Loucy (cell line): ENCODE results near the gene EPB41L3.

ENCODE experiments used
- H2AFZ ChIP-seq: fragments of 200-600 bp; sonication (generic); 2 replicates; pipeline ENCODE4 v1.6.0; 2016; ENCODE audit warnings: antibody characterized with exemption, mild to moderate bottlenecking, low read length, moderate library complexity
- H3F3A ChIP-seq: fragments of 200-600 bp; 2 replicates; pipeline ENCODE4 v1.6.0; 2016; ENCODE audit warnings: antibody characterized with exemption, low read depth, mild to moderate bottlenecking
- H3K27me3 ChIP-seq: fragments of 200-600 bp; sonication (generic); 2 replicates; pipeline ENCODE4 v1.6.1; 2014; ENCODE audit warnings: low read length, mild to moderate bottlenecking; ENCODE audit not compliant: insufficient read depth, poor library complexity, severe bottlenecking
- H3K36me3 ChIP-seq: fragments of 200-600 bp; sonication (generic); 2 replicates; pipeline ENCODE4 v1.6.1; 2016; ENCODE audit warnings: low read length; ENCODE audit not compliant: insufficient read depth
- H3K4me1 ChIP-seq: fragments of 200-600 bp; sonication (generic); 2 replicates; pipeline ENCODE4 v1.5.1; 2014; ENCODE audit warnings: low read length, mild to moderate bottlenecking; ENCODE audit not compliant: insufficient read depth, poor library complexity, severe bottlenecking
- H3K4me2 ChIP-seq: fragments of 200-600 bp; sonication (generic); 2 replicates; pipeline ENCODE4 v1.6.0; 2014; ENCODE audit warnings: antibody characterized with exemption, low read length, low read depth, mild to moderate bottlenecking; ENCODE audit not compliant: poor library complexity, severe bottlenecking
- H3K4me3 ChIP-seq: fragments of 200-600 bp; sonication (generic); 2 replicates; pipeline ENCODE4 v1.5.1; 2014; ENCODE audit warnings: low read length, mild to moderate bottlenecking, mixed read lengths; ENCODE audit not compliant: poor library complexity, severe bottlenecking
- H3K79me2 ChIP-seq: fragments of 200-600 bp; sonication (generic); 2 replicates; pipeline ENCODE4 v1.6.1; 2014; ENCODE audit warnings: low read length; ENCODE audit not compliant: insufficient read depth
- H3K9ac ChIP-seq: fragments of 200-600 bp; sonication (generic); 2 replicates; pipeline ENCODE4 v1.6.0; 2014; ENCODE audit warnings: mild to moderate bottlenecking, low read depth, low read length, moderate library complexity; ENCODE audit not compliant: poor library complexity, severe bottlenecking
- H3K9me2 ChIP-seq: fragments of 200-600 bp; sonication (generic); replicated peaks from 2 replicates; pipeline ENCODE4 v1.6.1; 2016; ENCODE audit warnings: low read depth, low read length, mixed read lengths
- H3K9me3 ChIP-seq: fragments of 200-600 bp; sonication (generic); 2 replicates; pipeline ENCODE4 v1.6.1; 2014; ENCODE audit warnings: mild to moderate bottlenecking, antibody characterized with exemption, low read length, low read depth; ENCODE audit not compliant: insufficient read depth
- H4K20me1 ChIP-seq: fragments of 200-600 bp; sonication (generic); 2 replicates; pipeline ENCODE4 v1.6.0; 2014; ENCODE audit warnings: antibody characterized with exemption, low read length, mild to moderate bottlenecking; ENCODE audit not compliant: insufficient read depth, poor library complexity, severe bottlenecking
- CTCF ChIP-seq: fragments of 200-600 bp; sonication (generic); conservative IDR thresholded peaks from 2 replicates; pipeline ENCODE4 v1.5.1; 2014; ENCODE audit warnings: mild to moderate bottlenecking, antibody characterized with exemption, low read length
- EZH2phosphoT487 ChIP-seq: fragments of 200-600 bp; IDR thresholded peaks from 2 replicates; pipeline ENCODE4 v1.6.1; 2018; ENCODE audit warnings: antibody characterized with exemption, mild to moderate bottlenecking, moderate library complexity, borderline replicate concordance

The EPB41L3 gene

DNA sequence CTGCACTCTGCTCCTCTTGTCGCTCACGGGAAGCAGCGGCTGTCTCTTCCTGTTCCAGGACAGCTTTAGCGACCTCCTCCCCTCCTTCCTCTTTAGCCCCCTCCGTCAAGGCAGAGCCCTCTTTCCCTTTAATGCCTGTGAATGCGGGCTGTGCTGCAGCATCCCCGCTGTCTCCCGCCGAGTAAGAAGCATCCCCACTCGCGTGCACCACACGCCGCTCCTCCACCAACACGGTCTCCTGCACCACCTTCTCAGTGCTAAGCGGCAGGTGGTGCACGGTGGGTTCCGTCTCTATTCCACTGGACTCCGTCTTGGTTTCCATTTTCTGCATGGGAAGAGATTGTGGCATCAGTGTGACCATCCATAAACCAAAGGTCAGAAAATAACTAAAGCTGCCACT is 146.7 kb downstream of the EPB41L3 start:
- Histone ChIP-seq H3K4me2 (no peak overlapping the region), H3K9me3 (no peaks in the 10 kb centered on the region; the same call in 1 of the 2 replicates), H2AFZ (no peak overlapping the region), H3K4me3 (no peak overlapping the region), H3F3A (no peaks in the 10 kb centered on the region), H3K4me1 (no peaks in the 10 kb centered on the region), H3K9ac (no peak overlapping the region), H3K27me3 (no peaks in the 10 kb centered on the region), H3K36me3 (no peaks in the 10 kb centered on the region), H3K9me2 (no peaks in the 10 kb centered on the region), H3K79me2 (no peaks in the 10 kb centered on the region), H4K20me1 (no peaks in the 10 kb centered on the region)
- TF ChIP-seq EZH2phosphoT487 (no peak), CTCF (no peak)

DNA sequence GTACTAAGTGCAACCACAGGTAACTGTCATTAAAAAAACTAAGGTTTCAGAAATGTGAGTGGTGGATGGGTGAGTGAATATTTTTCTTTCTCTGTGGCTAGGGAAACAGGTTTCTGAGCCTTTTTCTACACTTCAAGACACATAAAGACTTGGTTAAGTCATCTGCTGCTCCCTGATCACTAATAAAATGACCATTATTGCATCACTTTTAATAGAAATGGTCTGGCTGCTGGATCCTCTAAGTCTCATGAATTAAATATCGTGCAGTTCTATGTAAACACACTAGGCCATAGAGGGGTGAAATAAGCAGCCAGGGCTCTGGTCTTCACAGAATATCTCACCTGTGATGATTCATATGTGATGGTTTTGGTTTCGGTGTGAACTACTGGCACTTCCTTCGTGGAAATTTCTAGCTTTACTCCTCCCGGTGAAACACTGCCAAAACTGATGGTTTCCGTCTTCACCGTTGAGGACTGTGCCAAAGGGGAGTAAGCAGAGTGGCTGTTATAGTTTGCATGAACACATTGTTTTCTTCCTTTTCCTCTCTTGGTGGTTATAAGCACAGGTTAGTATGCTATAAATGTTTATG is 147.8 kb downstream of the EPB41L3 start:
- no peak overlapping the region for H3K9ac ChIP-seq
- no peak overlapping the region for H2AFZ ChIP-seq
- no peaks in the 10 kb centered on the region for H3K9me2 ChIP-seq
- no peaks in the 10 kb centered on the region for H4K20me1 ChIP-seq
- H3K9me3 ChIP-seq = no peaks in the 10 kb centered on the region; the same call in 1 of the 2 replicates
- H3K79me2 ChIP-seq = no peaks in the 10 kb centered on the region
- H3F3A ChIP-seq = no peaks in the 10 kb centered on the region
- H3K36me3 ChIP-seq = no peaks in the 10 kb centered on the region
- no peak overlapping the region for H3K4me3 ChIP-seq
- no peaks in the 10 kb centered on the region for H3K4me1 ChIP-seq
- TF ChIP-seq CTCF (no peak), EZH2phosphoT487 (no peak)
- no peak overlapping the region for H3K4me2 ChIP-seq
- no peaks in the 10 kb centered on the region for H3K27me3 ChIP-seq

- Histone ChIP-seq H3K4me3 (no peak overlapping the region), H3F3A (no peaks in the 10 kb centered on the region), H3K27me3 (no peaks in the 10 kb centered on the region), H4K20me1 (no peaks in the 10 kb centered on the region), H3K9me3 (no peaks in the 10 kb centered on the region), H3K9me2 (no peaks in the 10 kb centered on the region), H2AFZ (no peak overlapping the region), H3K4me1 (no peaks in the 10 kb centered on the region), H3K9ac (no peak overlapping the region), H3K79me2 (no peaks in the 10 kb centered on the region), H3K4me2 (no peak overlapping the region), H3K36me3 (no peaks in the 10 kb centered on the region)
- no peak for TF ChIP-seq CTCF
- TF ChIP-seq EZH2phosphoT487 = no peak
Measured at GRCh38 chr18:5393779-5394178, 150.0 kb downstream of the EPB41L3 start.
